Kidney epithelial cell (primary cell): Measurements from ENCODE around the gene HMGA1. TPM values are rescaled to one million over a fixed set of nuclear protein-coding genes. Genes with fewer than 3 reads are reported as not detected.

Source experiments
- DNase-seq: peaks from one replicate; pipeline ENCODE4 v3.0.0-alpha.2; 2010; ENCODE audit warnings: low read depth
- H3K27me3 ChIP-seq: 2 replicates; pipeline ENCODE4 v1.6.0; 2011; ENCODE audit warnings: low read length; ENCODE audit not compliant: control insufficient read depth, insufficient read depth
- H3K36me3 ChIP-seq: 2 replicates; pipeline ENCODE4 v1.5.1; 2011; ENCODE audit warnings: low read length; ENCODE audit not compliant: control insufficient read depth, insufficient read depth
- H3K4me3 ChIP-seq: 2 replicates; pipeline ENCODE4 v1.5.1; 2011; ENCODE audit warnings: low read depth, mild to moderate bottlenecking, control low read depth, low read length
- CTCF ChIP-seq: IDR thresholded peaks from 2 replicates; pipeline ENCODE4 v1.5.1; 2011; ENCODE audit warnings: mild to moderate bottlenecking, moderate library complexity, low read length, control low read depth, inconsistent platforms; ENCODE audit not compliant: insufficient read depth, poor library complexity, severe bottlenecking
- total RNA-seq: library from RNA; depleted of rRNA; stranded (reverse); fragments of >200 nt; gene quantifications from 2 replicates; pipeline ENCODE4 v1.2.3, GENCODE V29; 2015

The HMGA1 gene
- total RNA-seq, 1 donor from 2014 or later: 1,060 TPM

- no peak for DNase-seq
- H3K27me3 ChIP-seq: no peaks in the 10 kb centered on the region
- TF ChIP-seq CTCF: no peak
- H3K4me3 ChIP-seq: no peak overlapping the region
- peaks cover 5% of the 10 kb centered on the region for H3K36me3 ChIP-seq
Observed at GRCh38 chr6:34240329-34241248, 3.9 kb downstream of the HMGA1 start.

- Histone ChIP-seq H3K27me3 (no peaks in the 10 kb centered on the region), H3K36me3 (peaks cover 5% of the 10 kb centered on the region), H3K4me3 (no peak overlapping the region)
- DNase-seq: no peak
- TF ChIP-seq CTCF: no peak
Observed at GRCh38 chr6:34241351-34242215, 4.9 kb downstream of the HMGA1 start.

DNA sequence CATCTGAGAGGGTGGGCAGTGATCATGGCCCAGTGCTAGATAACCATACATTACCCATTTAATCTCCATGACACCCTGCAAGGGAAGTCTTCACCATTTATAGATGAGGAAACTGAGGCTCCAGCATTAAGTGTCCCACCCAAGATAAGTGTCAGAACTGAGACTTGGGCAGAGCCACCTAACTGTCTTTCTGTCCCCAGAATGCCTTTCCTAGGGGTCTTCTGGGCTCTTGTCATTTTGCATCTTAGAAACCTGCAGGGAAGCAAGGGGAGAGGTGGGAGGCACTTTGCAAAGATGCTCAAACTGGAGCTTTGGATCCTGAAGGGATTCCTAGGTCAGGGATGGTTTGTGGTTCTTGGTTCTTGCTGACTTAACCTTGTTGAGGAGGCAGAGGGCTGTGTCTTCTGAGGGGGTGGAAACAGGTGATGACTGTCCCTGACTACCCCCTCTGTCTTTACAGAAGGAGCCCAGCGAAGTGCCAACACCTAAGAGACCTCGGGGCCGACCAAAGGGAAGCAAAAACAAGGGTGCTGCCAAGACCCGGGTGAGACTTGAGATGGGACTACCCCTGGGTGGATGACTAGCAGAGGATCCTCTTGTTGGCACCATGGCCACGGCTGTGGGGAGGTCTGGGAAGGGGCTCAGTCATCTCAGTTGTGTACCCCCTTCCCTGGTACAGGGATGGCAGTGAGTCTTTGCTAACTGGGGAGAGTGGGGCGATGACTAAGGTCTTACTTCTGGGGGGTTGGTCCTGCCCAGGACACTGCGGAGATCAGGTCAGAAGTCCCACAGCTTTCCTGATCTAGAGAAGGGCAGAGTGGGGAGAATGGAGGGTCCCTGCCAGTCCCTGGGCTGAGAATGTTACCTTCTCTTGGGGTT lies 5.8 kb downstream of the HMGA1 start:
- Histone ChIP-seq H3K27me3 (no peaks in the 10 kb centered on the region), H3K4me3 (no peak overlapping the region), H3K36me3 (peaks cover 5% of the 10 kb centered on the region)
- no peak for DNase-seq
- no peak for TF ChIP-seq CTCF

DNA sequence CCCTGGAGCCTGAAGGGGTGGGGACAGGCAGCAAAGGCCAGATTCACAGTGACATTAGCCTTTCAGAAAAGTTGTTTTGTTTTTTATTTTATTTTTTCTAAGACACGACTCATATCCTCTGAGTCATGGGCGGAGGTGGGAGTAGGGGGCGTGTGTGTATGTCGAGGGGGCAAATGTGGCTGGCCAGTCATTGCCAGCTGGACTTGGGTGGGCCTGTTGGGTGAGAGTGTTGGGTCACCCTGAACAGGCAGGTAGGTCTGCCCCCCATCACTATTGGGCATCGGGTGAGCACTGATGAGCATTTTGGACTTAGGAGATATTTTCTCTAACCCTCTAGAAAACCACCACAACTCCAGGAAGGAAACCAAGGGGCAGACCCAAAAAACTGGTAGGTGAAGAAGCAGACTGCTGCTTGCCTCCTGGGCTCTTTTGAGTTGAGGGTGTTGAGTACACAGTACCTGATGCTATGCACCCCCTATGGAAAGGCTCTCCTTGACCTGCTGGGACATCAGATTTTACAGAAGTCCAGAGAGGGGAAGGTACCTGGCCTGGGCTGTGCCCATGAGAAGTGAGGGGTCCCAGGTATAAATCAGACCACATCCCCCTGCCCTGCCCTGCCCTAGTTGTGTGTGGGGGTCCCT lies 6.6 kb downstream of the HMGA1 start:
- no peak for DNase-seq
- Histone ChIP-seq H3K27me3 (no peaks in the 10 kb centered on the region), H3K36me3 (peaks cover 5% of the 10 kb centered on the region), H3K4me3 (no peak overlapping the region)
- no peak for TF ChIP-seq CTCF
